Endothelial cell of umbilical vein (primary cell): Measurements from ENCODE around the gene TCERG1. TPM values are rescaled to one million over a fixed set of nuclear protein-coding genes. Genes with fewer than 3 reads are reported as not detected.

Experiments used
- BruUV-seq: library from RNA; stranded (reverse); fragments of 400-500 nt; replicated peaks from 2 replicates; lab custom pipeline; 2021; lab: Mats Ljungman, UMichigan
- CTCF ChIA-PET: fragments of 300-600, 350-600 bp; sonication (Branson Sonifier 250); formaldehyde crosslinking; loops from one replicate; lab custom pipeline; 2021; ENCODE audit warnings: antibody characterized with exemption, inconsistent platforms; lab: Charles Lee
- POLR2A ChIA-PET: fragments of 300-600, 350-600 bp; sonication (Branson Sonifier 250); formaldehyde crosslinking; loops from one replicate; lab custom pipeline; 2021; ENCODE audit warnings: antibody characterized with exemption, inconsistent platforms; lab: Charles Lee
- DNase-seq: peaks from one replicate; pipeline ENCODE4 v3.0.0-alpha.2; 2011; ENCODE audit warnings: low read depth, low spot score
- FAIRE-seq: peaks from 2 replicates; lab custom pipeline; 2011; peaks lifted over from hg19 to GRCh38; lab: Jason Lieb, UNC
- H2AFZ ChIP-seq: 2 replicates; pipeline ENCODE4 v1.6.0; 2012; ENCODE audit warnings: low read depth, low read length, control low read depth, inconsistent platforms
- H3K27ac ChIP-seq: 2 replicates; pipeline ENCODE4 v1.5.1; 2011; ENCODE audit warnings: low read depth, mild to moderate bottlenecking, control low read depth, low read length, moderate library complexity; ENCODE audit not compliant: insufficient read depth
- H3K27me3 ChIP-seq, 2 experiments: 2 replicates each; pipeline versions ENCODE4 v1.6.0 to v1.6.1; 2011; ENCODE audit warnings: low read length in 2 of 2, mixed read lengths in 1 of 2; ENCODE audit not compliant: control insufficient read depth in 2 of 2, insufficient read depth in 2 of 2
- H3K36me3 ChIP-seq, 2 experiments: 2 replicates in 1 of 2; 3 replicates in 1 of 2; pipeline ENCODE4 v1.5.1; 2011; ENCODE audit warnings: low read length in 2 of 2, mild to moderate bottlenecking in 1 of 2, moderate library complexity in 1 of 2; ENCODE audit not compliant: control insufficient read depth in 2 of 2, insufficient read depth in 2 of 2; ENCODE audit errors: extremely low read depth in 1 of 2
- H3K4me1 ChIP-seq: 3 replicates; pipeline ENCODE4 v1.5.1; 2011; ENCODE audit warnings: mild to moderate bottlenecking, low read length; ENCODE audit not compliant: control insufficient read depth, insufficient read depth; ENCODE audit errors: extremely low read depth
- H3K4me2 ChIP-seq: 2 replicates; pipeline ENCODE4 v1.6.1; 2011; ENCODE audit warnings: low read length, control low read depth, mixed read lengths; ENCODE audit not compliant: insufficient read depth
- H3K4me3 ChIP-seq, 3 experiments: fragments of 200-600 bp in 1 of 3; sonication (generic), shearing (Covaris generic) in 1 of 3; replicated peaks in 1 of 3; 2 replicates each; pipeline ENCODE4 v1.5.1; 2011 to 2016; ENCODE audit warnings: control low read depth in 3 of 3, low read length in 3 of 3, mild to moderate bottlenecking in 2 of 3, inconsistent platforms in 1 of 3, low read depth in 1 of 3, moderate library complexity in 1 of 3; ENCODE audit not compliant: insufficient read depth in 1 of 3
- H3K79me2 ChIP-seq: 2 replicates; pipeline ENCODE4 v1.6.0; 2012; ENCODE audit warnings: low read length, inconsistent platforms; ENCODE audit not compliant: control insufficient read depth, insufficient read depth
- H3K9ac ChIP-seq: replicated peaks from 2 replicates; pipeline ENCODE3; 2011; ENCODE audit warnings: low read length, control low read depth; ENCODE audit not compliant: insufficient read depth; ENCODE audit errors: extremely low read depth
- H3K9me1 ChIP-seq: replicated peaks from 3 replicates; pipeline ENCODE4 v1.6.0; 2011; ENCODE audit warnings: mild to moderate bottlenecking, low read length; ENCODE audit not compliant: control insufficient read depth, insufficient read depth; ENCODE audit errors: extremely low read depth
- H3K9me3 ChIP-seq: replicated peaks from 2 replicates; pipeline ENCODE4 v1.5.1; 2012; ENCODE audit warnings: low read length, inconsistent platforms; ENCODE audit not compliant: control insufficient read depth, insufficient read depth
- H4K20me1 ChIP-seq: replicated peaks from 2 replicates; pipeline ENCODE3; 2011; ENCODE audit warnings: mild to moderate bottlenecking, low read length; ENCODE audit not compliant: control insufficient read depth, insufficient read depth; ENCODE audit errors: extremely low read depth
- EZH2 ChIP-seq: IDR thresholded peaks from 2 replicates; pipeline ENCODE4 v1.6.1; 2012; ENCODE audit warnings: borderline replicate concordance, low read depth, mild to moderate bottlenecking, moderate library complexity, low read length, inconsistent platforms; ENCODE audit not compliant: severe bottlenecking
- FOS ChIP-seq: IDR thresholded peaks from 2 replicates; pipeline ENCODE4 v1.6.1; 2011; ENCODE audit warnings: mild to moderate bottlenecking, low read length, moderate library complexity, borderline replicate concordance; ENCODE audit not compliant: insufficient read depth
- GATA2 ChIP-seq: IDR thresholded peaks from 2 replicates; pipeline ENCODE4 v1.7.0; 2011; ENCODE audit warnings: low read depth, mild to moderate bottlenecking, moderate library complexity, mixed read lengths, low read length; ENCODE audit not compliant: insufficient read length, insufficient read depth
- JUN ChIP-seq: IDR thresholded peaks from 2 replicates; pipeline ENCODE4 v1.6.1; 2011; ENCODE audit warnings: borderline replicate concordance, low read depth; ENCODE audit not compliant: insufficient read length, insufficient read depth
- MAX ChIP-seq: IDR thresholded peaks from 2 replicates; pipeline ENCODE4 v1.6.1; 2011; ENCODE audit not compliant: insufficient read depth, insufficient read length
- MYC ChIP-seq: IDR thresholded peaks from one replicate; pipeline ENCODE4 v1.6.1; 2011; ENCODE audit warnings: mild to moderate bottlenecking, low read depth, low read length
- POLR2A ChIP-seq: IDR thresholded peaks from 2 replicates; pipeline ENCODE4 v1.6.1; 2012; ENCODE audit warnings: low read depth, mild to moderate bottlenecking, control low read depth, low read length
- POLR2AphosphoS5 ChIP-seq: IDR thresholded peaks from 2 replicates; pipeline ENCODE4 v1.6.1; 2012; ENCODE audit warnings: low read depth, mild to moderate bottlenecking, control low read depth, low read length, moderate library complexity; ENCODE audit not compliant: insufficient read depth
- dilution Hi-C: fragments of 300-500 bp; cut with MboI; formaldehyde crosslinking; loops from one replicate; pipeline ENCODE4 v1.15.0; 2019; ENCODE audit warnings: low sequenced_read_pairs; ENCODE audit not compliant: extremely low pct_ligation_motif_present
- intact Hi-C: fragments of 100-400 bp; cut with micrococcal nuclease; formaldehyde crosslinking; loops from one replicate; pipeline ENCODE4 v1.10.0; 2022
- polyA plus RNA-seq, 4 experiments: library from polyadenylated mRNA; depleted of rRNA in 3 of 4; stranded (reverse) in 3 of 4; unstranded in 1 of 4; fragments of >200 nt; gene quantifications; 2 replicates each; pipeline versions ENCODE4 v1.2.1 to v1.2.3, GENCODE V29; 2011 to 2012; ENCODE audit warnings: missing spikeins in 1 of 4
- total RNA-seq: library from RNA; stranded (reverse); gene quantifications from 2 replicates; pipeline ENCODE4 v1.2.3, GENCODE V29; 2021
- TF ChIP-seq, protein P1 (sequence below), 2 donors: IDR thresholded peaks; 1 replicate in 1 of 2; 2 replicates in 1 of 2; pipeline ENCODE4 v1.5.1; 2011; ENCODE audit warnings: low read length in 2 of 2, mild to moderate bottlenecking in 2 of 2, moderate library complexity in 2 of 2, control low read depth in 1 of 2, inconsistent platforms in 1 of 2, low read depth in 1 of 2; ENCODE audit not compliant: insufficient read depth in 1 of 2; ENCODE audit errors: extremely low read depth in 1 of 2

TCERG1 gene
- total and polyA plus RNA-seq, 2 donors (not counting 3 experiments of a cell fraction or from before 2014, with no cell fraction given): 71.4 to 98.4 TPM

DNA sequence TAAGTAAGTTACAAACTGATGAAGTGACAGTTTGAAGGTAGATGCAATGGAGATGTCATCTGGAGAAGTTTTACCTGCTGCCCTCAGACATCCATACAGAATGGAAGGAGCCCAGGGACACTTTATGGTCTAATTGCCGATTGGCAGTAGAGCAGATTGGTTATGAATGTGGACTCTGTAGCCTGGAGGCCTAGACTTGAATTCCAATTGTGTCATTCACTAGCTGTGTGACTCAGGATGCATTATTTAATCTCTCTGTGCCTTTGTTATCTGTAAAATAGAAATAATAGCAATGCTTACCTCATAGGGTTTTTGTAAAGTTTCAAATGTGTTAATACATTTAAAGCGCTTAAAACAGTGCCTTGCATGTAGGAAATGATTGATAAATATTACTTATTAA lies 5.2 kb upstream of the TCERG1 start:
- no peak for TF ChIP-seq EZH2
- TF ChIP-seq POLR2A: no peak
- no peak for TF ChIP-seq JUN
- TF ChIP-seq MAX: no peak
- TF ChIP-seq POLR2AphosphoS5: no peak
- TF ChIP-seq FOS: no peak
- no peak for TF ChIP-seq MYC
- TF ChIP-seq GATA2: no peak
- TF ChIP-seq, protein P1, sequence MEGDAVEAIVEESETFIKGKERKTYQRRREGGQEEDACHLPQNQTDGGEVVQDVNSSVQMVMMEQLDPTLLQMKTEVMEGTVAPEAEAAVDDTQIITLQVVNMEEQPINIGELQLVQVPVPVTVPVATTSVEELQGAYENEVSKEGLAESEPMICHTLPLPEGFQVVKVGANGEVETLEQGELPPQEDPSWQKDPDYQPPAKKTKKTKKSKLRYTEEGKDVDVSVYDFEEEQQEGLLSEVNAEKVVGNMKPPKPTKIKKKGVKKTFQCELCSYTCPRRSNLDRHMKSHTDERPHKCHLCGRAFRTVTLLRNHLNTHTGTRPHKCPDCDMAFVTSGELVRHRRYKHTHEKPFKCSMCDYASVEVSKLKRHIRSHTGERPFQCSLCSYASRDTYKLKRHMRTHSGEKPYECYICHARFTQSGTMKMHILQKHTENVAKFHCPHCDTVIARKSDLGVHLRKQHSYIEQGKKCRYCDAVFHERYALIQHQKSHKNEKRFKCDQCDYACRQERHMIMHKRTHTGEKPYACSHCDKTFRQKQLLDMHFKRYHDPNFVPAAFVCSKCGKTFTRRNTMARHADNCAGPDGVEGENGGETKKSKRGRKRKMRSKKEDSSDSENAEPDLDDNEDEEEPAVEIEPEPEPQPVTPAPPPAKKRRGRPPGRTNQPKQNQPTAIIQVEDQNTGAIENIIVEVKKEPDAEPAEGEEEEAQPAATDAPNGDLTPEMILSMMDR (IDR thresholded peaks at IDR 0.05; ENCODE audit: extremely low read depth in 1 of 2, insufficient read depth in 1 of 2, low read depth in 1 of 2, low read length in 2 of 2): no peak
- Histone ChIP-seq H3K27me3 (peaks cover 6 to 14% of the 10 kb centered on the region in 2 experiments), H3K79me2 (no peaks in the 10 kb centered on the region), H2AFZ (no peak overlapping the region), H3K4me1 (no peaks in the 10 kb centered on the region), H3K9ac (no peak overlapping the region), H3K36me3 (no peaks in the 10 kb centered on the region), H3K4me2 (no peak overlapping the region), H3K4me3 (no peak overlapping the region), H4K20me1 (no peaks in the 10 kb centered on the region), H3K27ac (no peak overlapping the region), H3K9me1 (no peaks in the 10 kb centered on the region), H3K9me3 (no peaks in the 10 kb centered on the region)
- DNase-seq: no peak
- CTCF ChIA-PET: no interaction called here
- dilution Hi-C loops (no loop called here), intact Hi-C loops (no loop called here)
- no peak for FAIRE-seq
- POLR2A ChIA-PET: no interaction called here
- BruUV-seq: no TSS peak
